A673 (cell line): ENCODE data around the gene CIT. TPM values are rescaled to one million over a fixed set of nuclear protein-coding genes. Genes with fewer than 3 reads are reported as not detected.
A peak's percentile ranks its signal among the peaks of the same experiment; 100 is the strongest.

ENCODE experiments used
- BruUV-seq: library from RNA; stranded (reverse); fragments of 400-500 nt; replicated peaks from 2 replicates; lab custom pipeline; 2021; lab: Mats Ljungman, UMichigan
- CTCF ChIA-PET: fragments of 300-600 bp; sonication (Branson Sonifier 250); formaldehyde crosslinking; loops from one replicate; lab custom pipeline; 2022; ENCODE audit warnings: antibody characterized with exemption; lab: Charles Lee
- POLR2A ChIA-PET: fragments of 300-600 bp; sonication (Branson Sonifier 250); formaldehyde crosslinking; loops from one replicate; lab custom pipeline; 2022; ENCODE audit warnings: antibody characterized with exemption; ENCODE audit not compliant: low non-redundant PET; lab: Charles Lee
- DNase-seq: peaks from one replicate; pipeline ENCODE4 v3.0.0-alpha.2; 2015; ENCODE audit warnings: low spot score
- H3K27ac ChIP-seq: fragments of 200-600 bp; sonication (generic); 2 replicates; pipeline ENCODE4 v1.5.1; 2016; ENCODE audit warnings: mixed run types, low read depth, mild to moderate bottlenecking, mixed read lengths, antibody characterized with exemption, low read length; ENCODE audit not compliant: poor library complexity, severe bottlenecking
- H3K27me3 ChIP-seq: fragments of 200-600 bp; sonication (generic); replicated peaks from 2 replicates; pipeline ENCODE4 v1.6.1; 2017; ENCODE audit warnings: mixed run types, low read depth, mild to moderate bottlenecking, mixed read lengths, antibody characterized with exemption, low read length; ENCODE audit not compliant: insufficient read depth, poor library complexity
- H3K36me3 ChIP-seq: fragments of 200-600 bp; sonication (generic); 2 replicates; pipeline ENCODE4 v1.6.1; 2016; ENCODE audit warnings: mixed run types, mild to moderate bottlenecking, mixed read lengths, antibody characterized with exemption, low read length; ENCODE audit not compliant: insufficient read depth, poor library complexity, severe bottlenecking
- H3K4me1 ChIP-seq: fragments of 200-600 bp; sonication (generic); 2 replicates; pipeline ENCODE4 v1.6.1; 2017; ENCODE audit warnings: mixed run types, mild to moderate bottlenecking, mixed read lengths, antibody characterized with exemption, low read length; ENCODE audit not compliant: insufficient read depth, poor library complexity, severe bottlenecking
- H3K4me3 ChIP-seq: fragments of 200-600 bp; sonication (generic); 2 replicates; pipeline ENCODE4 v1.5.1; 2016; ENCODE audit warnings: low read depth, mixed run types, mild to moderate bottlenecking, mixed read lengths, low read length; ENCODE audit not compliant: poor library complexity, severe bottlenecking
- H3K9me3 ChIP-seq: fragments of 200-600 bp; sonication (generic); 2 replicates; pipeline ENCODE4 v1.6.1; 2016; ENCODE audit warnings: mixed run types, low read depth, mild to moderate bottlenecking, mixed read lengths, antibody characterized with exemption, low read length; ENCODE audit not compliant: poor library complexity, severe bottlenecking
- CTCF ChIP-seq: fragments of 300-800, 200-600 bp; sonication (generic); conservative IDR thresholded peaks from 2 replicates; pipeline ENCODE4 v1.5.1; 2017; ENCODE audit warnings: low read depth, mild to moderate bottlenecking, antibody characterized with exemption, low read length, moderate library complexity, mixed read lengths
- EZH2 ChIP-seq: fragments of 200-600 bp; sonication (generic); IDR thresholded peaks from 2 replicates; pipeline ENCODE4 v1.6.1; 2017; ENCODE audit warnings: borderline replicate concordance, low read depth, mild to moderate bottlenecking, mixed read lengths, antibody characterized with exemption, low read length; ENCODE audit not compliant: poor library complexity, severe bottlenecking
- intact Hi-C: fragments of 100-400 bp; cut with micrococcal nuclease; formaldehyde crosslinking; loops from one replicate; pipeline ENCODE4 v1.10.0; 2022; ENCODE audit not compliant: unreplicated experiment
- total RNA-seq: library from RNA; stranded (reverse); gene quantifications from 2 replicates; pipeline ENCODE4 v1.2.3, GENCODE V29; 2021

CIT gene
- total RNA-seq, 1 experiment from 2014 or later, result 62.4 TPM

- TF ChIP-seq CTCF (no peak), EZH2 (no peak)
- BruUV-seq, result no TSS peak
- Histone ChIP-seq H3K9me3 (no peaks in the 10 kb centered on the region), H3K27ac (no peak overlapping the region), H3K4me3 (no peak overlapping the region), H3K27me3 (no peaks in the 10 kb centered on the region), H3K36me3 (peaks cover 26% of the 10 kb centered on the region), H3K4me1 (no peaks in the 10 kb centered on the region)
- POLR2A ChIA-PET, result no interaction called here
- intact Hi-C loops, result no loop called here
- no peak for DNase-seq
- CTCF ChIA-PET, result no interaction called here
Measured at GRCh38 chr12:119783787-119784186, 93.3 kb downstream of the CIT start.

- ChIA-PET POLR2A (no interaction called here), CTCF (interaction anchor here (1.3 to 1.4 kb wide), 2 partner anchors 22 to 120 kb away, joined by 3 read pairs; no protein-coding TSS in a partner anchor)
- peaks cover 26% of the 10 kb centered on the region for H3K36me3 ChIP-seq
- H3K9me3 ChIP-seq, result no peaks in the 10 kb centered on the region
- no TSS peak for BruUV-seq
- TF ChIP-seq EZH2 (no peak), CTCF (no peak)
- H3K27ac ChIP-seq, result no peak overlapping the region
- no peaks in the 10 kb centered on the region for H3K27me3 ChIP-seq
- no peak for DNase-seq
- H3K4me1 ChIP-seq, result no peaks in the 10 kb centered on the region
- H3K4me3 ChIP-seq, result no peak overlapping the region
- intact Hi-C loops, result no loop called here
Measured at GRCh38 chr12:119781804-119782203, 95.3 kb downstream of the CIT start.

GRCh38 chr12:119780786-119781434 lies 96.2 kb downstream of the CIT start:
- Histone ChIP-seq H3K4me3 (no peak overlapping the region), H3K36me3 (peaks cover 34% of the 10 kb centered on the region), H3K27ac (no peak overlapping the region), H3K4me1 (no peaks in the 10 kb centered on the region), H3K27me3 (no peaks in the 10 kb centered on the region), H3K9me3 (no peaks in the 10 kb centered on the region)
- DNase-seq, result peak; percentile 33
- TF ChIP-seq CTCF (peak; percentile 91), EZH2 (no peak)
- ChIA-PET CTCF (interaction anchor here (0.5 to 1.4 kb wide), 4 partner anchors 23 to 406 kb away, joined by 3 to 4 read pairs (median 3); no protein-coding TSS in a partner anchor), POLR2A (no interaction called here)
- no TSS peak for BruUV-seq
- intact Hi-C loops, result no loop called here
